SU-DHL-6 (cell line): Measurements from ENCODE around the gene UPK1A.
"Not testable (repeated sequence)": the region's sequence is repeated elsewhere in the genome, so short reads cannot be mapped to it uniquely, and the experiment has no call there.

ENCODE experiments used
- H2AFZ ChIP-seq: fragments of 200-600 bp; sonication (generic); 2 replicates; pipeline ENCODE4 v1.6.1; 2014; ENCODE audit warnings: low read depth, mild to moderate bottlenecking, moderate library complexity, mixed read lengths, antibody characterized with exemption, low read length; ENCODE audit not compliant: severe bottlenecking
- H3F3A ChIP-seq: fragments of 200-600 bp; shearing (Covaris generic); 2 replicates; pipeline ENCODE4 v1.6.0; 2016; ENCODE audit warnings: antibody characterized with exemption, mild to moderate bottlenecking; ENCODE audit not compliant: insufficient read depth
- H3K27ac ChIP-seq: fragments of 200-600 bp; sonication (generic); 2 replicates; pipeline ENCODE4 v1.5.1; 2016; ENCODE audit warnings: low read depth, mild to moderate bottlenecking, low read length, moderate library complexity, mixed read lengths
- H3K27me3 ChIP-seq: fragments of 200-600 bp; sonication (generic), shearing (Covaris generic); 2 replicates; pipeline ENCODE4 v1.6.0; 2014; ENCODE audit warnings: mild to moderate bottlenecking, low read length
- H3K36me3 ChIP-seq: fragments of 200-600 bp; sonication (generic); 2 replicates; pipeline ENCODE4 v1.6.1; 2014; ENCODE audit warnings: mild to moderate bottlenecking, low read length, mixed read lengths
- H3K4me2 ChIP-seq: fragments of 300-600, 200-600 bp; shearing (Covaris generic), sonication (generic); 2 replicates; pipeline ENCODE4 v1.6.0; 2014; ENCODE audit warnings: low read length, low read depth, mild to moderate bottlenecking; ENCODE audit not compliant: poor library complexity, severe bottlenecking
- H3K4me3 ChIP-seq: fragments of 200-600 bp; sonication (generic); 2 replicates; pipeline ENCODE4 v1.5.1; 2014; ENCODE audit warnings: antibody characterized with exemption, low read length, mild to moderate bottlenecking, mixed read lengths; ENCODE audit not compliant: insufficient read depth, poor library complexity, severe bottlenecking
- H3K79me2 ChIP-seq: fragments of 200-600 bp; sonication (generic); 2 replicates; pipeline ENCODE4 v1.6.1; 2014; ENCODE audit warnings: mild to moderate bottlenecking, low read length, moderate library complexity; ENCODE audit not compliant: insufficient read depth
- H3K9ac ChIP-seq: fragments of 200-600 bp; sonication (generic); 2 replicates; pipeline ENCODE4 v1.7.0; 2014; ENCODE audit warnings: mild to moderate bottlenecking, low read length
- H3K9me2 ChIP-seq: fragments of 200-600 bp; sonication (generic); replicated peaks from 2 replicates; pipeline ENCODE4 v1.6.1; 2014; ENCODE audit warnings: low read length; ENCODE audit not compliant: insufficient read depth
- H3K9me3 ChIP-seq: fragments of 200-600 bp; sonication (generic); 2 replicates; pipeline ENCODE4 v1.6.1; 2014; ENCODE audit warnings: low read length, mixed read lengths; ENCODE audit not compliant: insufficient read depth
- H4K20me1 ChIP-seq: fragments of 200-600 bp; sonication (generic); 2 replicates; pipeline ENCODE4 v1.6.1; 2014; ENCODE audit warnings: low read depth, mild to moderate bottlenecking, antibody characterized with exemption, low read length, moderate library complexity, mixed read lengths
- EZH2phosphoT487 ChIP-seq: fragments of 200-600 bp; sonication (generic), shearing (Covaris generic); conservative IDR thresholded peaks from 2 replicates; pipeline ENCODE4 v1.6.1; 2018; ENCODE audit warnings: mild to moderate bottlenecking, antibody characterized with exemption, low read length, moderate library complexity, mixed read lengths
- TF ChIP-seq, protein P1 (sequence below): fragments of 200-600 bp; sonication (generic); IDR thresholded peaks from one replicate; pipeline ENCODE4 v1.5.1; 2017; ENCODE audit warnings: antibody characterized with exemption, mild to moderate bottlenecking, low read length, moderate library complexity; ENCODE audit not compliant: insufficient read depth, poor library complexity, severe bottlenecking

The UPK1A gene

DNA sequence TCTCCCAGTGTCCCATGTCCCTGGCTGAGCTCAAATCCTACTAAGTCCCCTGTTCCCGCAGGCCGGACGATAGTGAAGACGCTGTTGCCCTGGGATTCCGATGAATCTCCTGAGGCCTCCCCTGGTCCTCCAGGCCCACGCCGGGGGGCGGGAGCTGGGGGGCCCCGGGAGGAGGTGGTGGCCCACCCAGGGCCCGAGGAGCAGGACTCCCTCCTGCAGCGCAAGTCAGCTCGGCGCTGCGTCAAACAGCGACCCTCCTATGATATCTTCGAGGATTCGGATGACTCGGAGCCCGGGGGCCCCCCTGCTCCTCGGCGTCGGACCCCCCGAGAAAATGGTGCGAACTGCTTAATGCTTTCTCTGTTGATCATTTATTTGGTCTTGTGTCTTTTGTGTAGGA lies 57.4 kb downstream of the UPK1A start:
- Histone ChIP-seq H3K4me3 (no peak overlapping the region), H4K20me1 (no peaks in the 10 kb centered on the region), H3K27me3 (no peaks in the 10 kb centered on the region), H3K9me3 (no peaks in the 10 kb centered on the region), H3F3A (no peaks in the 10 kb centered on the region), H3K9me2 (no peaks in the 10 kb centered on the region), H3K9ac (no peak overlapping the region), H3K27ac (no peak overlapping the region), H3K79me2 (peaks cover 16% of the 10 kb centered on the region), H3K36me3 (no peaks in the 10 kb centered on the region; the same call in 1 of the 2 replicates), H2AFZ (no peak overlapping the region), H3K4me2 (no peak overlapping the region)
- TF ChIP-seq, protein P1, sequence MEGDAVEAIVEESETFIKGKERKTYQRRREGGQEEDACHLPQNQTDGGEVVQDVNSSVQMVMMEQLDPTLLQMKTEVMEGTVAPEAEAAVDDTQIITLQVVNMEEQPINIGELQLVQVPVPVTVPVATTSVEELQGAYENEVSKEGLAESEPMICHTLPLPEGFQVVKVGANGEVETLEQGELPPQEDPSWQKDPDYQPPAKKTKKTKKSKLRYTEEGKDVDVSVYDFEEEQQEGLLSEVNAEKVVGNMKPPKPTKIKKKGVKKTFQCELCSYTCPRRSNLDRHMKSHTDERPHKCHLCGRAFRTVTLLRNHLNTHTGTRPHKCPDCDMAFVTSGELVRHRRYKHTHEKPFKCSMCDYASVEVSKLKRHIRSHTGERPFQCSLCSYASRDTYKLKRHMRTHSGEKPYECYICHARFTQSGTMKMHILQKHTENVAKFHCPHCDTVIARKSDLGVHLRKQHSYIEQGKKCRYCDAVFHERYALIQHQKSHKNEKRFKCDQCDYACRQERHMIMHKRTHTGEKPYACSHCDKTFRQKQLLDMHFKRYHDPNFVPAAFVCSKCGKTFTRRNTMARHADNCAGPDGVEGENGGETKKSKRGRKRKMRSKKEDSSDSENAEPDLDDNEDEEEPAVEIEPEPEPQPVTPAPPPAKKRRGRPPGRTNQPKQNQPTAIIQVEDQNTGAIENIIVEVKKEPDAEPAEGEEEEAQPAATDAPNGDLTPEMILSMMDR: no peak
- no peak for TF ChIP-seq EZH2phosphoT487

DNA sequence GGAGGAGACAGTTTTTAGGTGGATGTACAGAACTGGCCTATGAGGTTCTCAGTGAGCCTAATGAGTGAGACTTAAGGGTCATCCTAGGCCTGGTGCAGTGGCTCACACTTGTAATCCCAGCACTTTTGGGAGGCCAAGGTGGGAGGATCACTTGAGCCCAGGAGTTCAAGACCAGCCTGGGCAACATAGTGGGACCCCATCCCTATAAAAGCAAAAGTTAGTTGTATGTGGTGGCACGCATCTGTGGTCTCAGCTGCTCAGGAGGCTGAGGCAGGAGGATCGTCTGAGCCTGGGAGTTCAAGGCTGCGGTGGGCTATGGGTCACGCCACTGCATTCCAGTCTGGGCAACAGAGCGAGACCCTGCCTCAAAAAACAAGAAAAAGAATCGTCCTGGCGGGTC lies 57.8 kb downstream of the UPK1A start:
- not testable (repeated sequence) for H3K9ac ChIP-seq, H3K9me3 ChIP-seq, H3K36me3 ChIP-seq, H3K4me2 ChIP-seq, H3K9me2 ChIP-seq, H4K20me1 ChIP-seq, H2AFZ ChIP-seq, H3K27ac ChIP-seq, H3F3A ChIP-seq, H3K4me3 ChIP-seq, H3K27me3 ChIP-seq
- peaks cover 11% of the 10 kb centered on the region for H3K79me2 ChIP-seq

DNA sequence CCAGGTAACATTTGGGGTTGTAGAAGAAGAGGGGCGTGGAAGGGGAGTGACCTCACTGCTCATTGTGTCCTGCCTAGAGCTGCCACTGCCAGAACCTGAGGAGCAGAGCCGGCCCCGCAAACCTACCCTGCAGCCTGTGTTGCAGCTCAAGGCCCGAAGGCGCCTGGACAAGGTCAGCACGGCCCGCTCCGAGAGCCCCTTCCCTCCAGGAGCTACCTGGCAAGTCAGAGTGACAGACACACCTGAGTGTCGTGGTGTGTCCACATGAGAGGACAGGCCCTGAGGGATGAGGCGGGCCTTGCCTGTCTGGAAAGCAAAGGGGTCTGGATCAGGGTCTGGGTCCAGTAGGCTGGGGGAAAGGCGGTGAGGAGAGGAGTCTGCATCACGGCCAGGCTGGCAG lies 58.2 kb downstream of the UPK1A start:
- no peaks in the 10 kb centered on the region for H3F3A ChIP-seq
- TF ChIP-seq EZH2phosphoT487: no peak
- TF ChIP-seq, protein P1: no peak
- H3K36me3 ChIP-seq: no peaks in the 10 kb centered on the region; the same call in 1 of the 2 replicates
- no peak overlapping the region for H3K4me2 ChIP-seq
- H3K79me2 ChIP-seq: peaks cover 7% of the 10 kb centered on the region
- H3K9ac ChIP-seq: no peak overlapping the region
- no peaks in the 10 kb centered on the region for H3K9me3 ChIP-seq
- H3K27ac ChIP-seq: no peak overlapping the region
- no peak overlapping the region for H2AFZ ChIP-seq
- H3K4me3 ChIP-seq: no peak overlapping the region
- no peaks in the 10 kb centered on the region for H3K27me3 ChIP-seq
- no peaks in the 10 kb centered on the region for H4K20me1 ChIP-seq
- no peaks in the 10 kb centered on the region for H3K9me2 ChIP-seq

DNA sequence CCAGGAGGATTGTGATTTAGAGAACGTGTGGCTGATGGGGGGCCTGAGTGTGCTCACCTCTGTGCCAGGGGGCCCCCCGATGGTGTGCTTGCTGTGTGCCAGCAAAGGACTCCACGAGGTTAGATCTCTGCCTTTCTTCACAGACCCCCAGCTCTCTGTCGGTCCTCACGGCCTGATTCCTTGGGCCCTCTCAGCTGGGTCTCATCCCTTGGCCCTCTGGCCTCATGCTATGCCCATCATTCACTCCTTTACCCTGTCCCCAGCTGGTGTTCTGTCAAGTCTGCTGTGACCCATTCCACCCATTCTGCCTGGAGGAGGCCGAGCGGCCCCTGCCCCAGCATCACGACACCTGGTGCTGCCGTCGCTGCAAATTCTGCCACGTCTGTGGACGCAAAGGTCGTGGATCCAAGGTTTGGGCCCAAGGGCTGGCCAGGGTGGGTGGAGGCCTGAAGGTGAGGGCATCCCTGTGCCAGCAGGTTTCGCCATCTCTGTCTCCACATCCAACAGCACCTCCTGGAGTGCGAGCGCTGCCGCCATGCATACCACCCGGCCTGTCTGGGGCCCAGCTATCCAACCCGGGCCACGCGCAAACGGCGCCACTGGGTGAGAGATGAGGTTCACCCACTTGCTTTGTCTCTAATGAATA lies 59.0 kb downstream of the UPK1A start:
- Histone ChIP-seq H3K9ac (no peak overlapping the region), H3K4me3 (no peak overlapping the region), H3K79me2 (no peaks in the 10 kb centered on the region)

More for the DNA sequence above, 59.0 kb downstream of the UPK1A start:
- H3F3A ChIP-seq: no peaks in the 10 kb centered on the region
- H3K27ac ChIP-seq: no peak overlapping the region
- H4K20me1 ChIP-seq: no peaks in the 10 kb centered on the region
- no peak overlapping the region for H3K4me2 ChIP-seq
- no peaks in the 10 kb centered on the region for H3K9me3 ChIP-seq
- no peak for TF ChIP-seq EZH2phosphoT487
- TF ChIP-seq, protein P1: no peak
- no peaks in the 10 kb centered on the region; the same call in 1 of the 2 replicates for H3K36me3 ChIP-seq
- no peaks in the 10 kb centered on the region for H3K27me3 ChIP-seq
- H3K9me2 ChIP-seq: no peaks in the 10 kb centered on the region
- no peak overlapping the region for H2AFZ ChIP-seq
